CD4-positive, alpha-beta T cell treated with Interleukin-2 at 100 ng/mL for 4 hours (primary cell): ENCODE results near the gene KANSL1L.

Experiments used
- DNase-seq: peaks from one replicate; pipeline ENCODE4 v3.0.0-alpha.2; 2020; ENCODE audit warnings: low spot score

The KANSL1L gene

GRCh38 chr2:209990838-209991237 lies 180.4 kb downstream of the KANSL1L start:
- DNase-seq: no peak

GRCh38 chr2:209988010-209988409 lies 183.2 kb downstream of the KANSL1L start:
- DNase-seq: no peak

GRCh38 chr2:209986415-209986814 lies 184.8 kb downstream of the KANSL1L start:
- DNase-seq: no peak

GRCh38 chr2:209985874-209986273 lies 185.3 kb downstream of the KANSL1L start:
- DNase-seq: no peak

- DNase-seq: no peak
Measured at GRCh38 chr2:209984291-209984690, 186.9 kb downstream of the KANSL1L start.

- DNase-seq: peak; percentile 59
Measured at GRCh38 chr2:209977386-209978239, 193.6 kb downstream of the KANSL1L start.

GRCh38 chr2:209976698-209977385 lies 194.4 kb downstream of the KANSL1L start:
- DNase-seq: no peak

GRCh38 chr2:209974576-209974975 lies 196.6 kb downstream of the KANSL1L start:
- DNase-seq: no peak

- no peak for DNase-seq
Measured at GRCh38 chr2:209973328-209973727, 197.9 kb downstream of the KANSL1L start.
